Parathyroid adenoma (tissue), 2 donors: ENCODE results near the gene CTSC.
"Not testable (repeated sequence)": the region's sequence is repeated elsewhere in the genome, so short reads cannot be mapped to it uniquely, and the experiment has no call there.

Experiments
- H2AFZ ChIP-seq: fragments of 300-600 bp; sonication (generic); one replicate; pipeline ENCODE4 v1.7.0; 2017; ENCODE audit warnings: antibody characterized with exemption, mild to moderate bottlenecking
- H3K27ac ChIP-seq: fragments of 300-600 bp; sonication (generic); one replicate; pipeline ENCODE4 v1.7.0; 2017
- H3K27me3 ChIP-seq: fragments of 300-600 bp; sonication (generic); one replicate; pipeline ENCODE4 v1.7.0; 2017; ENCODE audit warnings: low read length; ENCODE audit not compliant: control insufficient read depth, insufficient read depth
- H3K36me3 ChIP-seq: fragments of 300-600 bp; sonication (generic); one replicate; pipeline ENCODE4 v1.7.0; 2017; ENCODE audit warnings: low read length; ENCODE audit not compliant: control insufficient read depth, insufficient read depth
- H3K4me1 ChIP-seq: fragments of 300-600 bp; sonication (generic); one replicate; pipeline ENCODE4 v1.7.0; 2017; ENCODE audit warnings: control low read depth
- H3K4me2 ChIP-seq: fragments of 300-600 bp; sonication (generic); one replicate; pipeline ENCODE4 v1.7.0; 2017; ENCODE audit warnings: low read length
- H3K4me3 ChIP-seq: fragments of 300-600 bp; sonication (generic); one replicate; pipeline ENCODE4 v1.7.0; 2017; ENCODE audit warnings: low read depth, low read length
- H3K79me2 ChIP-seq: fragments of 300-600 bp; sonication (generic); one replicate; pipeline ENCODE4 v1.7.0; 2017; ENCODE audit warnings: control low read depth
- H3K9ac ChIP-seq: fragments of 300-600 bp; sonication (generic); one replicate; pipeline ENCODE4 v1.7.0; 2017; ENCODE audit warnings: mild to moderate bottlenecking
- H3K9me3 ChIP-seq: fragments of 300-600 bp; sonication (generic); one replicate; pipeline ENCODE4 v1.7.0; 2017; ENCODE audit warnings: low read length; ENCODE audit not compliant: control insufficient read depth
- CTCF ChIP-seq: fragments of 300-600 bp; sonication (generic); IDR thresholded peaks from one replicate; pipeline ENCODE4 v1.7.0; 2017; ENCODE audit warnings: antibody characterized with exemption, mild to moderate bottlenecking
- donor health status: primary hyperparathyroidism.

The CTSC gene

GRCh38 chr11:88324562-88325345, 12.8 kb downstream of the CTSC start:
- no peaks in the 10 kb centered on the region for H3K4me1 ChIP-seq
- H2AFZ ChIP-seq = no peak overlapping the region
- no peak for TF ChIP-seq CTCF
- H3K4me2 ChIP-seq = no peak overlapping the region
- H3K27ac ChIP-seq = no peak overlapping the region
- no peak overlapping the region for H3K4me3 ChIP-seq
- no peaks in the 10 kb centered on the region for H3K36me3 ChIP-seq
- H3K9me3 ChIP-seq = no peaks in the 10 kb centered on the region
- H3K27me3 ChIP-seq = no peaks in the 10 kb centered on the region
- no peak overlapping the region for H3K9ac ChIP-seq
- no peaks in the 10 kb centered on the region for H3K79me2 ChIP-seq

GRCh38 chr11:88322881-88323280, 14.7 kb downstream of the CTSC start:
- not testable (repeated sequence) for H3K27ac ChIP-seq, H3K36me3 ChIP-seq, H3K9me3 ChIP-seq, H3K4me1 ChIP-seq, H2AFZ ChIP-seq, H3K27me3 ChIP-seq, H3K9ac ChIP-seq, H3K79me2 ChIP-seq, H3K4me3 ChIP-seq, H3K4me2 ChIP-seq

- not testable (repeated sequence) for H3K27ac ChIP-seq, H3K4me1 ChIP-seq, H3K9me3 ChIP-seq, H3K36me3 ChIP-seq, H3K79me2 ChIP-seq, H3K4me2 ChIP-seq, H2AFZ ChIP-seq, H3K27me3 ChIP-seq, H3K4me3 ChIP-seq, H3K9ac ChIP-seq
These were observed 16.1 kb downstream of the CTSC start for GRCh38 chr11:88321412-88321811.

GRCh38 chr11:88320149-88320559, 17.4 kb downstream of the CTSC start:
- Histone ChIP-seq H2AFZ (no peak overlapping the region), H3K9ac (no peak overlapping the region), H3K4me3 (no peak overlapping the region), H3K79me2 (no peaks in the 10 kb centered on the region), H3K4me1 (no peaks in the 10 kb centered on the region), H3K27ac (no peak overlapping the region), H3K4me2 (no peak overlapping the region), H3K9me3 (no peaks in the 10 kb centered on the region), H3K27me3 (no peaks in the 10 kb centered on the region), H3K36me3 (no peaks in the 10 kb centered on the region)
- TF ChIP-seq CTCF = no peak

- Histone ChIP-seq H3K27ac (no peak overlapping the region), H2AFZ (no peak overlapping the region), H3K4me1 (no peaks in the 10 kb centered on the region), H3K36me3 (no peaks in the 10 kb centered on the region), H3K9ac (no peak overlapping the region), H3K4me3 (no peak overlapping the region), H3K9me3 (no peaks in the 10 kb centered on the region), H3K27me3 (no peaks in the 10 kb centered on the region), H3K79me2 (no peaks in the 10 kb centered on the region), H3K4me2 (no peak overlapping the region)
- no peak for TF ChIP-seq CTCF
These were observed 19.5 kb downstream of the CTSC start for GRCh38 chr11:88318017-88318416.

- H3K36me3 ChIP-seq = no peaks in the 10 kb centered on the region
- H3K9me3 ChIP-seq = no peaks in the 10 kb centered on the region
- H3K79me2 ChIP-seq = no peaks in the 10 kb centered on the region
- H3K27ac ChIP-seq = no peak overlapping the region
- no peak overlapping the region for H3K4me3 ChIP-seq
- H3K9ac ChIP-seq = no peak overlapping the region
- H3K4me1 ChIP-seq = no peaks in the 10 kb centered on the region
- no peak overlapping the region for H2AFZ ChIP-seq
- H3K27me3 ChIP-seq = no peaks in the 10 kb centered on the region
- no peak overlapping the region for H3K4me2 ChIP-seq
- no peak for TF ChIP-seq CTCF
These were observed 20.0 kb downstream of the CTSC start for GRCh38 chr11:88317536-88317935.
